Measurements from ENCODE around the gene IGFBP7.

Gene IGFBP7, protein sequence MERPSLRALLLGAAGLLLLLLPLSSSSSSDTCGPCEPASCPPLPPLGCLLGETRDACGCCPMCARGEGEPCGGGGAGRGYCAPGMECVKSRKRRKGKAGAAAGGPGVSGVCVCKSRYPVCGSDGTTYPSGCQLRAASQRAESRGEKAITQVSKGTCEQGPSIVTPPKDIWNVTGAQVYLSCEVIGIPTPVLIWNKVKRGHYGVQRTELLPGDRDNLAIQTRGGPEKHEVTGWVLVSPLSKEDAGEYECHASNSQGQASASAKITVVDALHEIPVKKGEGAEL

DNA sequence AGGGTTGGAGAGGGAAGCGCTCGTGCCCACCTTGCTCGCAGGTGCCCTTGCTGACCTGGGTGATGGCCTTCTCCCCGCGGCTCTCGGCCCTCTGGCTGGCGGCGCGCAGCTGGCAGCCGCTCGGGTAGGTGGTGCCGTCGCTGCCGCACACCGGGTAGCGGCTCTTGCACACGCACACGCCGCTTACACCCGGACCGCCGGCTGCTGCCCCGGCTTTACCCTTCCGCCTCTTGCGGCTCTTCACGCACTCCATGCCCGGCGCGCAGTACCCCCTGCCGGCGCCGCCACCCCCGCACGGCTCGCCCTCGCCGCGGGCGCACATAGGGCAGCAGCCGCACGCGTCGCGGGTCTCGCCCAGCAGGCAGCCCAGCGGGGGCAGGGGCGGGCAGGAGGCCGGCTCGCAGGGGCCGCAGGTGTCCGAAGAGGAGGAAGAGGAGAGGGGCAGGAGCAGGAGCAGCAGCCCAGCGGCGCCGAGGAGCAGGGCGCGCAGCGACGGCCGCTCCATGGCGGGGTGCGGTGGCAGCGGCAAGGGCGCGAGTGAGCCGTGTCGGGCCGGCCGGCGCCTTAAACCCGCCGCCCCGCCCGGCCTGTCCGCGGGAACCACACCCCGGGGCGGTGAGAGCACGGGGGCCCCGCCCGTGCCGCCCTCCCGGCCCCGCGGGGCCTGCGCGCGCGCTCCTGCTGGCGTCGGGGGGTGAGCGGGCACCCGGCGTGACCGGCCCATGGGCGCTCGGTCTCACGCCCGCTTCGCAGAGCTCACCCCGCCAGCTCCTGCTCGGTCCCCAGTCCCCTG is at the start of gene IGFBP7:
Gene IGFBP7, minus strand, starts transcription at position 539 of the 793 bp plus-strand sequence. Its CDS starts 34 bp downstream, at position 505.
- DNase-seq (ENCODE audit: insufficient read length, low spot score), result peak; percentile 41
- FAIRE-seq, result no peak

DNA sequence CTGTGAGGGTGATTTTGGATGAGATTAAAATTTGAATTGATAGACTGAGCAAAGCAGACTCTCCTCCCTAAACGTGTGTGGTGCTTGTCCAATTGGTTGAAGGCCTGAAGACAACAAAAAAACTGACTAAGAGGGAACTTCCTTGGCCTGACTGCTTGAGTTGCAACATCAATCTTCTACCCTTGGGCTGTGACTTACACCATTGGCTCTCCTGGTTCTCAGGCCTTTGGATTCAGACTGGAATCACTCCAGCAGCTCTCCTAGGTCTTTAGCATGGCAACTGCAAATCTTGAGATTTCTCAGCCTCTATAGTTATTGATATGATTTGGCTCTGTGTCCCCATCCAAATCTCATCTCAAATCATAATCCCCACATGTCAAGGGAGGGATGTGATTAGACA is 49.7 kb upstream of the IGFBP7 start:
- DNase-seq (ENCODE audit: insufficient read length, low spot score) (no peak), FAIRE-seq (no peak)

GRCh38 chr4:57158762-57159161 is 48.6 kb upstream of the IGFBP7 start:
- DNase-seq (ENCODE audit: insufficient read length, low spot score), result no peak
- no peak for FAIRE-seq

- no peak for DNase-seq (ENCODE audit: insufficient read length, low spot score)
- FAIRE-seq, result no peak
Measured at GRCh38 chr4:57158221-57158620, 48.0 kb upstream of the IGFBP7 start.

GRCh38 chr4:57157596-57158137 is 47.5 kb upstream of the IGFBP7 start:
- DNase-seq (ENCODE audit: insufficient read length, low spot score), result no peak
- no peak for FAIRE-seq

DNA sequence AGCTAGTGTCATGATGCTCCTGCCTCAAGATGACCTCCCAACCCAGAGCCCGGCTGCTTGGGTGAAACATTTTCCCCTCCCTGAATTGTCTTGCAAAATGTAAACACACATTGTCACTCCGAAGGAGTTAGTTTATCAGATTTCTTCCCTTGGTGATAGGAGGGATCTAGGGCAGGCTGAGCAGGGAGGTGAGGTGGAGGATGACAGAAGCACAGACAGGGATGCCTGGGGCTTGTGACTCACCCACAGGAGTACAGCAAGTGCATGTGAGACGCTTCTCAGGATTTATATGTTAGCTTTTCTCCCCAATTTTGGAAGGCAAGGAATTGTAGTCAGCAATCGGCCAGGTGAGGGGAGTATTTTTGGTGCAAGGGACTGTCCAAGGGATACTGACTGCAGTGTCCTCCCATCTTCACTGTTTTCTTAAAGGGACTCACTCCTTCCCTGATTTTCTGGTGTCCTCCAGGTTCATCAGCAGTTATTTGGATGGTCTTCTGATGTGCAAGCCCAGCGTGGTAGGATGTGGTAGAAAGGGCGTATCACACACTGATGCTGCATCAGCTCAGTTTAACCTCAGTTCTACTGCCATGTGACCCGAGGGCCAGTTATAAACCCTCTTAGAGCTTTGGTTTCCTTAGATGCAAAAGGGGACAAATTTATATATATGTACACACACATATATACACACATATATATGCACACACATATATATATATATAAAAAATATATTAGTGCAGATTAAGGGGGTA is 46.2 kb upstream of the IGFBP7 start:
- DNase-seq (ENCODE audit: insufficient read length, low spot score) (peak; percentile 29), FAIRE-seq (no peak)

GRCh38 chr4:57154926-57155325 is 44.7 kb upstream of the IGFBP7 start:
- FAIRE-seq (no peak), DNase-seq (ENCODE audit: insufficient read length, low spot score) (no peak)

DNA sequence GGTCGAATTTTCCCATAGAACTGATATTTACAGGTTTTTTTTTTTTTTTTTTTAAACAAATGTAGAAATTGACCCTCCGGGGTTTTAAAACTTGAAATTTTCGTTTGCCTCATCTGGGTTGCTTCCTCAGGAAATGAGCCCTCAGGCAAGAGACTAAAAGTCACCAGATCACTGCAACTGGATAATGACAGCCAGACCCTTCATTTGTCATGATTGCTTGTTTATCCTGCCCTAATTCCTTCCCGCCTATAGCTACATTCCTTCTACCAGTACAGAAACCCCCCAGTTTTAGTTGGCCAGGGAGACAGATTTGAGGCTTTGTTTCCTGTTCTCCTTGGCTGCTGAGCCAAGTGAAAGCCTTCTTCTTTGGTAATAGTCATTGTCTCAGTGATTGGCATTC is 44.0 kb upstream of the IGFBP7 start:
- DNase-seq (ENCODE audit: insufficient read length, low spot score), result no peak
- FAIRE-seq, result no peak

DNA sequence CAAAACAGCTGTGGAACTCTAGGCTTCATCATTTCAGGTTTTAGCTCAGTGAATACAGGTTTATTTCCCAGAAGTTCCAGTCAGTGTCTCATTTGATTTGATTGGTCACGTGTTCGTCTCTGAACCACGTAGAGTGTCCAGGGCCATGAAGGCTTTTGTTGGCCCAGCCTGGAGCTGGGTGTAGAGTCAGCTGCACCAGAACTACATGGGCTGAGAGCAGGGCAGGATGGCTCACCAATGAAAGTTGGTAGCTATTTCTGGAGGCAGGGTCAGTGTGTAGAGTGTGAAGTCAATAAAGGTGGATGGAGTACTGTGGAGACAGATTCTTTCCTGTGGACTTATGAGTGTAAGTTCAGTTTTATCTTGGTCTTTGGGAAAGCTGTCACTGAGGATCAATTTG is 43.0 kb upstream of the IGFBP7 start:
- DNase-seq (ENCODE audit: insufficient read length, low spot score) (no peak), FAIRE-seq (no peak)

DNA sequence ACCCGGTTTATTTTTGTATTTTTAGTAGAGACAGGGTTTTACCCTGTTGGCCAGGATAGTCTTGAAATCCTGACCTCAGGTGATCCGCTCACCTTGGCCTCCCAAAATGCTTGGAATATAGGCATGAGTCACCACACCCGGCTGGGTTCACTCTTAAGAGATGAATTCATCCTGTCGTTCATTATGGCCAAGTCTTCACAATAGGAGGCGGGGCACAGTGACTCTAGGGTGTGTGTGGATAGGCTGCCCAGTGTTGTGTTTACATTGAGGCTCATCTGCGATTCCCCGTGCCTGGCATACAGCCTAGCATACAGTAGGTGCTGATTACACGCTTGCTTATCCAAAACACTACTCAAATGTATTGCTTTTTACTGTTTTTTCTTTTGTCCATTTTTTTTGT is 41.3 kb upstream of the IGFBP7 start:
- no peak for DNase-seq (ENCODE audit: insufficient read length, low spot score)
- FAIRE-seq, result no peak

- no peak for FAIRE-seq
- no peak for DNase-seq (ENCODE audit: insufficient read length, low spot score)
Measured at GRCh38 chr4:57149833-57150232, 39.6 kb upstream of the IGFBP7 start.

DNA sequence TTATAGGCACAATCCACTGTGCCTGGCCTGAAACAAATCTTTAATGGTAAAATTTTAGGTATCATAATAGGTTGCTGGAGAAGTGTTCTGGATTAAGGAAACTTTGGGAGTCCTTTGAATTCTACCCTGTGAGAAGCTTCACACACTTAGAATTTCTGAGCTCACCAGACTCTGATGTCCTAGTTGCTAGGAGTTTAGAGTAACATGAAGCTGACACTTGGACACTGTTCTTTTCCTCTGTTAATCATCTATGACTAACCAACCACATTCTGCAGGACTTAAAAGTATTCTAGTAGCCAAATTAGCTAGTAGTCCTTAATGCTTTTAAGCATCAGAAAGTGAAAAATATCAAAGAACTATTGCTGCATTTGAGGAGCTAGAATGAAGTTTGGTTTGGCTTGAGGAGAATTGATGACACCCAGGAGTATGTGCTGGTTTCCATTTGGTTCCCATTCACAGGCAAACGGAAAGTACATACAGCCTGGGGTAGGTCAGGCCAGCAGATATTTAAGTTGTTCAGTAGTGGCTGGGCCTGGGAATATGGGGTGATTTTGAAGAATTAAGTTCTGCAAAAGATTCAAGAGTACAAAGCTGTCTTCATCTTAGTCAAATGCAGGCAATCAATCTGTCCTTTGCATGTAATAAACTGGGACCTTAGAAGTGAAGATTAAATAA is 38.8 kb upstream of the IGFBP7 start:
- FAIRE-seq (no peak), DNase-seq (ENCODE audit: insufficient read length, low spot score) (no peak)

DNA sequence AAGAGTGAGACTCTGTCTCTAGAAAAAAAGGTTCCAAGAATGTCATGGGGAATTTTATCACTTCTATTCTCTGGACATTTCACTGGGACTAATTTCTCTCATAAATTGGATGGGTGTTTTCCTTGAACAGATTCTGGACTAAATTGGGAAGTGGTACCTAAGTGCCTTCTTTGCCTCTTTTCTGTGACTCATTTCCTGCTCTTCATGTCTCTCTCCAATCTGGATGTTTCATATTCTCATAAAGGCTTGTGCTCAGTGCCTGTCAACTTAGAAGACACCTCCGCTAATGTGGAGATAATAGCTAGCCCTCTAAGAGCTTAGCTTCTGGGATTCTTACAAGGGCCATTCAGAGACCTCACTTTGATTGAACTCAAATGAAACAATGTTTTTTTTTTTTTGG is 38.0 kb upstream of the IGFBP7 start:
- no peak for FAIRE-seq
- DNase-seq (ENCODE audit: insufficient read length, low spot score), result no peak

GRCh38 chr4:57147335-57148060 is 37.3 kb upstream of the IGFBP7 start:
- FAIRE-seq, result no peak

DNA sequence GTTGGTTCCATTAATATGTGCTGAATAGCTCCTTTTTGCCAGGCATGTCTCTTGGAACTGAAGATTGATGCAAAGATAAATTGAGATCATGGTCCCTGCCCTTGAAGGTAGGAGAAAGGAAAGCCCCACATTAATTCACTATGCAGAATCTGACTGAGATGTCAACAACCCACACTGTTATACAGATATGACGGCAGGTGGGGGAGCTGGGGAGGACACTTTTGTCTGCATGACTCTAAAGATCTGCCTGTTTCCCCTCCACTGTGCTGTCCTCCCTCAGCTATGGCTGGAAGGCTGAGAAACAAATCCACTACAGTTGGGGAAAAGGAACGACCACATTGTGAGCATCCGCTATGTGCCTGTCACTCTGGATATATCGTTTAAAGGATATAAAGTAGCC is 36.3 kb upstream of the IGFBP7 start:
- DNase-seq (ENCODE audit: insufficient read length, low spot score), result no peak
- FAIRE-seq, result no peak

More at GRCh38 chr4:57147335-57148060, 37.3 kb upstream of the IGFBP7 start:
- no peak for DNase-seq (ENCODE audit: insufficient read length, low spot score)

DNA sequence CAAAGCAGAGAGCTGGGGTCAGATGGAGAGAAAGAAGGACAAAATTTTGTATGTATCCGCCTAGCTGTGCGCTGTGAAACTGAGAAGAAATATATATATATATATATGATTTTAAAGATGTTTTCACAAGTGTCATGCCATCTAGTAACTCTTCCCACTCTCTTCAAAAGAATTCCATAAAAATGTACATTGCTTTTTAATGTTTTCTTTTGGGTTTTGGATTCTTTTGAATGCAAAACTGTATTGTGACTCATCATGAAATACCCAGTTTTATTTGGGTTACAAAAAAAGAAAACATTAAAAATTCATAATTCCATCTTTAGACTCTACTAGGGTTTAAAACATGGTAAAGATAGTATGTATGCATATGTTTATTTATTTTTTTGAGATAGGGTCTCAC is 34.3 kb upstream of the IGFBP7 start:
- FAIRE-seq, result no peak

DNA sequence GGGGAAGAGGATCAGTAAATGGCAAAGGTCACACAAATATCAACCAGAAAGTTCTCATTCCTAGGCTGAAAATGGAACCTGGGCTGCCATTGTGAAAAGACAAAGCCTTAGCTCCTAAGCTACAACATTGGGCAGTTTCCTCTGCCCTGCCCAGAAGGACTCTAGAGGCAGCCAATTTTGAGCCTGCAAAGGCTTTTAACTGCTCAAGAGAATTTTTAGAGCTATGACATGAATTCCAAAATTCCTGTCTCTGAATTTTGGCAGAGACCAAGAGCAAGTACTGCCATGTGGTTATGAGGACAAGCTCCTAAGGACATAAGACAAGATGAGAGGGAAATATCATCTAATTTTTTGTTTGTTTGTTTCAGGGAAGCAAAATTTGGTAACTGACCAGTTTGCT is 29.6 kb upstream of the IGFBP7 start:
- DNase-seq (ENCODE audit: insufficient read length, low spot score), result no peak
- FAIRE-seq, result no peak

More for the DNA sequence above, 34.3 kb upstream of the IGFBP7 start:
- no peak for DNase-seq (ENCODE audit: insufficient read length, low spot score)

DNA sequence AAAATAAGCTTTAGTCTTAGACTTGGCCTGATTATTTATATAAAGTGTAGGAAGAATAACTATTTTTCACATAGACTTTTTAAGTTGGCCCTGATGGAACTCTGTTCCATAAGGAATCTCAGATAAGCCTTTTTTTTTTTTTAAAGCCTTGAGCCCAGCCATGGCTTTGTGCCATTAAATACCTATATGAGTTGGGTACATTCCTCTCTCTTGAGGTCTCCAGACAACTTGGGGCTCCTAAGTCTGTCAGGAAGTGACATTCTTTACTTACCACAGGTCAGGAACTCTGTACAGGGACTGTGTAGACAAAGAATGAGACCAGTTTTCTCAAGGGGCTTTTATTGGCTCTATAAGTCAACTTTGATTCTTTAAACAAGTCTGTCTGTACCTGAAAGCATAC is 27.1 kb upstream of the IGFBP7 start:
- FAIRE-seq, result no peak
- no peak for DNase-seq (ENCODE audit: insufficient read length, low spot score)

GRCh38 chr4:57136281-57136680 is 26.1 kb upstream of the IGFBP7 start:
- FAIRE-seq, result no peak
- no peak for DNase-seq (ENCODE audit: insufficient read length, low spot score)

DNA sequence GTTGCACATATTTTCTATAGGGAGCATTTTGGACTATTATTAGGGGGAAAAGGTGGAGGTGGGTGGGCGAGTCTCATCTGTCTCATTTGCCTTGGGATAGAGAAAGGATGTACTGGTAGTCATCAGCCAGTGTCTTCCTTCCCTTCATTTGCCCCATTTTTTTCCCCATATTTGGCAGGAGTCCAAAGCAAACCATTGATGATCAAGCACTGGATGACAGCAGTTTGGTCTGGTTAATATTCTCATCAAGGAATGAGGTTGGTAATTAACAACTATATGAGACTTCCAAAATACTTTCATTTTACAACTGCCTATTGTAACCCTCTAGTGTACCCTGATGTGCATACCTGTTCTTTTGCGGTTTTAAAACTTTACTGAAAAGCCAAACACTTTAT is 22.6 kb upstream of the IGFBP7 start:
- DNase-seq (ENCODE audit: insufficient read length, low spot score) (no peak), FAIRE-seq (no peak)
